ENCODE data around the gene URB2. TPM values are rescaled to one million over a fixed set of nuclear protein-coding genes. Genes with fewer than 3 reads are reported as not detected.

URB2 gene
- total RNA-seq, 1 experiment from 2014 or later = 20.4 TPM

DNA sequence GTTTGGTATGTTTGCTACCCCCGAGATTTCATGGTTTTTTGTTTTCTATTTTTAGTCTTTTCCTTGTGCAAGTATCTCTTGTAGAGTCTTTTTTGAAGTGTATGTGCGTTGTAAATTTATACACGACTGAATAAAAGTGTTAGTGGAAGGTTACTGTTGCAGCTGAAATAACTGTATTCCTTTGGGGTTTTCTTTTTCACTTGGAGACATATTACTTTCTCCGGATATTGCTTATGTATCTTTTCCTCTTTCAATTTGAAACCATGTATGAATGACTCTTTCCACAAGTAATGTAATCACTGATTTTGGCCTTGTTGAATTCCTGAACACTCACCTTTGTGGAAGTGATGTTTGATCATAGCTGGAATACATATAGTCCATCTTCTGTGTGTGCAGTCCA is 956 bp downstream of the URB2 start:
- H3K27ac ChIP-seq (ENCODE audit: low read depth, low read length) = peak overlapping the region; percentile 55; the same call in 1 of the 2 replicates
- intact Hi-C loops (cut with micrococcal nuclease) = loop anchor here (10.0 kb wide), 1 partner anchor 372 kb away; no protein-coding TSS in a partner anchor

DNA sequence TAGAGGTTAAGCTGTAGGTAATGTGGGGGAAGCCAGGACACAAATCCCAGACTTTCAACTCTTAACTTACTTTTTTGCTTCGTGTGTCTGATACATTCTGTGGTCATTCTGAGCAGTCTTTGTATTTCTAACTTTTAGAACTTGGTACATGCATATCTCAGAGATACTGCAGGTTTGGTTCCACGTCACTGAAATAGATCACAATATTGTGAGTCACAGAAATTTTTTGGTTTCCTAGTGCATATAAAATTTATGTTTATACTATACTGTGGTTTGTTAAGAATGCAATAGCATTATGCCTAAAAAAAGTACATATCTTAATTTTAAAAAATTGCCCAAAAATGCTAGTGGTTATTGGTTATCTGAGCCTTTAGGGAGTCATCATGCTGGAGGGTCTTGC is 3.2 kb downstream of the URB2 start:
- intact Hi-C loops (cut with micrococcal nuclease) = loop anchor here (10.0 kb wide), 1 partner anchor 374 kb away; no protein-coding TSS in a partner anchor
- TF ChIP-seq, protein P1, sequence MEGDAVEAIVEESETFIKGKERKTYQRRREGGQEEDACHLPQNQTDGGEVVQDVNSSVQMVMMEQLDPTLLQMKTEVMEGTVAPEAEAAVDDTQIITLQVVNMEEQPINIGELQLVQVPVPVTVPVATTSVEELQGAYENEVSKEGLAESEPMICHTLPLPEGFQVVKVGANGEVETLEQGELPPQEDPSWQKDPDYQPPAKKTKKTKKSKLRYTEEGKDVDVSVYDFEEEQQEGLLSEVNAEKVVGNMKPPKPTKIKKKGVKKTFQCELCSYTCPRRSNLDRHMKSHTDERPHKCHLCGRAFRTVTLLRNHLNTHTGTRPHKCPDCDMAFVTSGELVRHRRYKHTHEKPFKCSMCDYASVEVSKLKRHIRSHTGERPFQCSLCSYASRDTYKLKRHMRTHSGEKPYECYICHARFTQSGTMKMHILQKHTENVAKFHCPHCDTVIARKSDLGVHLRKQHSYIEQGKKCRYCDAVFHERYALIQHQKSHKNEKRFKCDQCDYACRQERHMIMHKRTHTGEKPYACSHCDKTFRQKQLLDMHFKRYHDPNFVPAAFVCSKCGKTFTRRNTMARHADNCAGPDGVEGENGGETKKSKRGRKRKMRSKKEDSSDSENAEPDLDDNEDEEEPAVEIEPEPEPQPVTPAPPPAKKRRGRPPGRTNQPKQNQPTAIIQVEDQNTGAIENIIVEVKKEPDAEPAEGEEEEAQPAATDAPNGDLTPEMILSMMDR (IDR thresholded peaks at IDR 0.05 in 2 of 3, conservative IDR thresholded peaks at IDR 0.05 in 1 of 3; ENCODE audit: borderline replicate concordance in 1 of 3, insufficient read depth in 1 of 3, low read depth in 2 of 3, low read length in 2 of 3) = no peak
- no peak for TF ChIP-seq SIN3A (IDR thresholded peaks at IDR 0.05; ENCODE audit: low read depth)
- H3K9me3 ChIP-seq (ENCODE audit: control insufficient read depth in 1 of 2, insufficient read depth in 1 of 2, low read depth in 1 of 2, low read length in 2 of 2) = no peaks in the 10 kb centered on the region
- no peak overlapping the region for H3K9ac ChIP-seq (ENCODE audit: low read length)
- no peaks in the 10 kb centered on the region for H3K27me3 ChIP-seq (ENCODE audit: insufficient read depth, low read length)
- ATAC-seq (no peak), DNase-seq (ENCODE audit: low read depth, low spot score) (no peak)
- H3K4me3 ChIP-seq (replicated peaks in 1 of 2; ENCODE audit: low read depth in 1 of 2, low read length in 2 of 2) = no peak overlapping the region
- ChIA-PET CTCF (interaction anchor here (1.3 kb wide), 1 partner anchor 70 kb away, joined by 5 read pairs; the partner anchor contains the start of gene ABCB10), RAD21 (ENCODE audit: low non-redundant PET in 1 of 2, low total read pairs in 2 of 2, uncharacterized antibody in 2 of 2, unreplicated experiment in 2 of 2) (no interaction called here), POLR2A (no interaction called here)
- H3K4me2 ChIP-seq (ENCODE audit: low read length) = no peak overlapping the region
- H3K4me1 ChIP-seq (ENCODE audit: control insufficient read depth in 1 of 2, insufficient read depth in 2 of 2, low read length in 2 of 2) = peaks cover 9 to 15% of the 10 kb centered on the region in 2 experiments; a peak in 3 of 4 replicates
- peaks cover 89% of the 10 kb centered on the region for H3K79me2 ChIP-seq (ENCODE audit: insufficient read depth, low read length)
- peaks cover 4 to 8% of the 10 kb centered on the region in 2 experiments; a peak in 2 of 4 replicates for H3K36me3 ChIP-seq (ENCODE audit: control insufficient read depth in 1 of 2, insufficient read depth in 2 of 2, low read length in 2 of 2)
- no peak overlapping the region for H2AFZ ChIP-seq (ENCODE audit: low read depth, low read length, poor library complexity, severe bottlenecking)
- no TSS peak for BruUV-seq (replicated peaks)
- peaks cover 3% of the 10 kb centered on the region; the same call in 1 of the 2 replicates for H4K20me1 ChIP-seq (ENCODE audit: insufficient read depth)
- H3K27ac ChIP-seq (ENCODE audit: low read depth, low read length) = no peak overlapping the region
- H3K9me2 ChIP-seq (ENCODE audit: insufficient read depth) = no peaks in the 10 kb centered on the region

More for the DNA sequence above, 956 bp downstream of the URB2 start:
- DNase-seq (ENCODE audit: low read depth, low spot score) (no peak), ATAC-seq (no peak)
- H3K9ac ChIP-seq (ENCODE audit: low read length) = peak overlapping the region; percentile 88
- H2AFZ ChIP-seq (ENCODE audit: low read depth, low read length, poor library complexity, severe bottlenecking) = no peak overlapping the region
- no peaks in the 10 kb centered on the region for H3K9me3 ChIP-seq (ENCODE audit: control insufficient read depth in 1 of 2, insufficient read depth in 1 of 2, low read depth in 1 of 2, low read length in 2 of 2)
- H3K4me3 ChIP-seq (replicated peaks in 1 of 2; ENCODE audit: low read depth in 1 of 2, low read length in 2 of 2) = peak overlapping the region; percentile 91 to 97
- no peaks in the 10 kb centered on the region for H3K9me2 ChIP-seq (ENCODE audit: insufficient read depth)
- no peaks in the 10 kb centered on the region for H3K27me3 ChIP-seq (ENCODE audit: insufficient read depth, low read length)
- H3K4me1 ChIP-seq (ENCODE audit: control insufficient read depth in 1 of 2, insufficient read depth in 2 of 2, low read length in 2 of 2) = peaks cover 11 to 18% of the 10 kb centered on the region in 2 experiments; a peak in 3 of 4 replicates
- BruUV-seq (replicated peaks) = TSS peak; percentile 53
- peak overlapping the region; percentile 81 for H3K4me2 ChIP-seq (ENCODE audit: low read length)
- H3K36me3 ChIP-seq (ENCODE audit: control insufficient read depth in 1 of 2, insufficient read depth in 2 of 2, low read length in 2 of 2) = peaks cover under 1 to 7% of the 10 kb centered on the region in 2 experiments; a peak in 1 of 4 replicates
- ChIA-PET POLR2A (no interaction called here), RAD21 (ENCODE audit: low non-redundant PET in 1 of 2, low total read pairs in 2 of 2, uncharacterized antibody in 2 of 2, unreplicated experiment in 2 of 2) (no interaction called here), CTCF (interaction anchor here (3.5 kb wide), 1 partner anchor 68 kb away, joined by 19 read pairs; the partner anchor contains the start of gene ABCB10)
- TF ChIP-seq SP1 (IDR thresholded peaks at IDR 0.05; ENCODE audit: low read depth) = no peak
- TF ChIP-seq, protein P2, sequence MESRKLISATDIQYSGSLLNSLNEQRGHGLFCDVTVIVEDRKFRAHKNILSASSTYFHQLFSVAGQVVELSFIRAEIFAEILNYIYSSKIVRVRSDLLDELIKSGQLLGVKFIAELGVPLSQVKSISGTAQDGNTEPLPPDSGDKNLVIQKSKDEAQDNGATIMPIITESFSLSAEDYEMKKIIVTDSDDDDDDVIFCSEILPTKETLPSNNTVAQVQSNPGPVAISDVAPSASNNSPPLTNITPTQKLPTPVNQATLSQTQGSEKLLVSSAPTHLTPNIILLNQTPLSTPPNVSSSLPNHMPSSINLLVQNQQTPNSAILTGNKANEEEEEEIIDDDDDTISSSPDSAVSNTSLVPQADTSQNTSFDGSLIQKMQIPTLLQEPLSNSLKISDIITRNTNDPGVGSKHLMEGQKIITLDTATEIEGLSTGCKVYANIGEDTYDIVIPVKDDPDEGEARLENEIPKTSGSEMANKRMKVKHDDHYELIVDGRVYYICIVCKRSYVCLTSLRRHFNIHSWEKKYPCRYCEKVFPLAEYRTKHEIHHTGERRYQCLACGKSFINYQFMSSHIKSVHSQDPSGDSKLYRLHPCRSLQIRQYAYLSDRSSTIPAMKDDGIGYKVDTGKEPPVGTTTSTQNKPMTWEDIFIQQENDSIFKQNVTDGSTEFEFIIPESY (IDR thresholded peaks at IDR 0.05; ENCODE audit: extremely low read depth, insufficient replicate concordance, low read length) = no peak
- no peak for TF ChIP-seq FOSL1 (IDR thresholded peaks at IDR 0.05; ENCODE audit: low read depth)
- TF ChIP-seq, protein P3, sequence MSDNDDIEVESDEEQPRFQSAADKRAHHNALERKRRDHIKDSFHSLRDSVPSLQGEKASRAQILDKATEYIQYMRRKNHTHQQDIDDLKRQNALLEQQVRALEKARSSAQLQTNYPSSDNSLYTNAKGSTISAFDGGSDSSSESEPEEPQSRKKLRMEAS (IDR thresholded peaks at IDR 0.05) = no peak
- TF ChIP-seq CBX3 (IDR thresholded peaks at IDR 0.05; ENCODE audit: low read depth) = no peak
- no peak for TF ChIP-seq ELF1 (IDR thresholded peaks at IDR 0.05; ENCODE audit: borderline replicate concordance, low read depth)
- H4K20me1 ChIP-seq (ENCODE audit: insufficient read depth) = no peaks in the 10 kb centered on the region; the same call in 1 of the 2 replicates
- peaks cover 93% of the 10 kb centered on the region for H3K79me2 ChIP-seq (ENCODE audit: insufficient read depth, low read length)
